HCT116 (cell line): ENCODE results near the gene IL10RB. TPM values are rescaled to one million over a fixed set of nuclear protein-coding genes. Genes with fewer than 3 reads are reported as not detected.

ENCODE experiments used
- ATAC-seq: fragments of 200-7000 bp; cut with Tn5 transposase; 2 replicates; pipeline ENCODE4 v1.9.1; 2020; ENCODE audit warnings: mild to moderate bottlenecking, moderate library complexity
- BruUV-seq: library from RNA; stranded (reverse); fragments of 400-500 nt; replicated peaks from 2 replicates; lab custom pipeline; 2021; lab: Mats Ljungman, UMichigan
- CTCF ChIA-PET: fragments of 300-600 bp; sonication (Branson Sonifier 250); formaldehyde crosslinking; loops from one replicate; lab custom pipeline; 2021; ENCODE audit warnings: antibody characterized with exemption; lab: Charles Lee
- POLR2A ChIA-PET: fragments of 300-600, 350-600 bp; sonication (Branson Sonifier 250); formaldehyde crosslinking; loops from one replicate; lab custom pipeline; 2021; ENCODE audit warnings: antibody characterized with exemption; lab: Charles Lee
- RAD21 ChIA-PET, 2 experiments: fragments of 300-600 bp; sonication (Branson Sonifier 250); formaldehyde crosslinking; loops; one replicate each; lab custom pipeline; 2023; ENCODE audit warnings: low total read pairs in 2 of 2; ENCODE audit not compliant: uncharacterized antibody in 2 of 2, unreplicated experiment in 2 of 2, low non-redundant PET in 1 of 2; lab: Charles Lee
- DNase-seq: peaks from one replicate; pipeline ENCODE4 v3.0.0-alpha.2; 2010; ENCODE audit warnings: low read depth, low spot score
- H2AFZ ChIP-seq: fragments of 200-600 bp; shearing (Covaris generic), sonication (generic); 2 replicates; pipeline ENCODE4 v1.6.1; 2017; ENCODE audit warnings: low read depth, mixed run types, mixed read lengths, antibody characterized with exemption, low read length; ENCODE audit not compliant: poor library complexity, severe bottlenecking
- H3K27ac ChIP-seq: 2 replicates; pipeline ENCODE4 v1.5.1; 2012; ENCODE audit warnings: low read depth, low read length
- H3K27me3 ChIP-seq: fragments of 200-600 bp; sonication (generic); 2 replicates; pipeline ENCODE4 v1.6.1; 2016; ENCODE audit warnings: mixed run types, low read length, mixed read lengths; ENCODE audit not compliant: insufficient read depth
- H3K36me3 ChIP-seq, 2 experiments: fragments of 200-500 bp in 1 of 2; fragments of 200-600 bp in 1 of 2; sonication (Bioruptor generic) in 1 of 2; sonication (generic) in 1 of 2; 2 replicates each; pipeline versions ENCODE4 v1.5.1 to v1.6.1; 2014 to 2016; ENCODE audit warnings: low read length in 2 of 2, inconsistent platforms in 1 of 2, mixed read lengths in 1 of 2, mixed run types in 1 of 2; ENCODE audit not compliant: insufficient read depth in 2 of 2, control insufficient read depth in 1 of 2
- H3K4me1 ChIP-seq, 2 experiments: fragments of 200-600 bp in 1 of 2; sonication (generic) in 1 of 2; 2 replicates each; pipeline versions ENCODE4 v1.5.1 to v1.6.1; 2012 to 2017; ENCODE audit warnings: low read length in 2 of 2, inconsistent platforms in 1 of 2, mild to moderate bottlenecking in 1 of 2, mixed read lengths in 1 of 2, mixed run types in 1 of 2, moderate library complexity in 1 of 2; ENCODE audit not compliant: insufficient read depth in 2 of 2, control insufficient read depth in 1 of 2
- H3K4me2 ChIP-seq: fragments of 200-600 bp; sonication (generic); 2 replicates; pipeline ENCODE4 v1.6.1; 2017; ENCODE audit warnings: mixed run types, low read length, mixed read lengths
- H3K4me3 ChIP-seq, 2 experiments: fragments of 200-600 bp in 1 of 2; sonication (generic) in 1 of 2; replicated peaks in 1 of 2; 2 replicates each; pipeline ENCODE4 v1.5.1; 2011 to 2016; ENCODE audit warnings: low read length in 2 of 2, control low read depth in 1 of 2, low read depth in 1 of 2, mild to moderate bottlenecking in 1 of 2, mixed read lengths in 1 of 2, mixed run types in 1 of 2
- H3K79me2 ChIP-seq: fragments of 200-600 bp; sonication (generic); 2 replicates; pipeline ENCODE4 v1.6.1; 2017; ENCODE audit warnings: mild to moderate bottlenecking, mixed run types, low read length, moderate library complexity, mixed read lengths; ENCODE audit not compliant: insufficient read depth
- H3K9ac ChIP-seq: fragments of 200-600 bp; sonication (generic); 2 replicates; pipeline ENCODE4 v1.6.1; 2016; ENCODE audit warnings: low read length, mixed read lengths
- H3K9me2 ChIP-seq: fragments of 200-600 bp; sonication (generic), shearing (Covaris generic); 2 replicates; pipeline ENCODE4 v1.6.1; 2017; ENCODE audit warnings: mixed run types, mild to moderate bottlenecking, moderate library complexity; ENCODE audit not compliant: insufficient read depth
- H3K9me3 ChIP-seq, 2 experiments: fragments of 200-500 bp in 1 of 2; fragments of 200-600 bp in 1 of 2; sonication (Bioruptor generic) in 1 of 2; sonication (generic) in 1 of 2; 2 replicates each; pipeline ENCODE4 v1.6.1; 2014 to 2017; ENCODE audit warnings: low read length in 2 of 2, mixed read lengths in 2 of 2, inconsistent platforms in 1 of 2, low read depth in 1 of 2, mild to moderate bottlenecking in 1 of 2, mixed run types in 1 of 2, moderate library complexity in 1 of 2; ENCODE audit not compliant: control insufficient read depth in 1 of 2, insufficient read depth in 1 of 2
- H4K20me1 ChIP-seq: fragments of 200-600 bp; sonication (generic), shearing (Covaris generic); 2 replicates; pipeline ENCODE4 v1.6.1; 2017; ENCODE audit warnings: mixed run types, mild to moderate bottlenecking, moderate library complexity; ENCODE audit not compliant: insufficient read depth
- ATF3 ChIP-seq: IDR thresholded peaks from 2 replicates; pipeline ENCODE4 v1.6.1; 2012
- CEBPB ChIP-seq: IDR thresholded peaks from 2 replicates; pipeline ENCODE4 v1.6.1; 2012; ENCODE audit warnings: low read depth
- CTCF ChIP-seq, 3 experiments: fragments of 200-600 bp in 1 of 3; sonication (generic) in 1 of 3; IDR thresholded peaks in 2 of 3; conservative IDR thresholded peaks in 1 of 3; 2 replicates each; pipeline ENCODE4 v1.5.1; 2012 to 2017; ENCODE audit warnings: low read depth in 2 of 3, low read length in 2 of 3, antibody characterized with exemption in 1 of 3, borderline replicate concordance in 1 of 3, control low read depth in 1 of 3, mild to moderate bottlenecking in 1 of 3, mixed read lengths in 1 of 3, mixed run types in 1 of 3, moderate library complexity in 1 of 3; ENCODE audit not compliant: insufficient read depth in 1 of 3
- EGR1 ChIP-seq: IDR thresholded peaks from 2 replicates; pipeline ENCODE4 v1.6.1; 2012; ENCODE audit warnings: low read depth
- ELF1 ChIP-seq: IDR thresholded peaks from 2 replicates; pipeline ENCODE4 v1.6.1; 2012; ENCODE audit warnings: low read depth, borderline replicate concordance
- EZH2 ChIP-seq: fragments of 200-600 bp; sonication (generic); IDR thresholded peaks from 2 replicates; pipeline ENCODE4 v1.6.1; 2017; ENCODE audit warnings: antibody characterized with exemption, mixed run types
- EZH2phosphoT487 ChIP-seq: fragments of 200-600 bp; IDR thresholded peaks from 2 replicates; pipeline ENCODE4 v1.6.1; 2018; ENCODE audit warnings: antibody characterized with exemption, borderline replicate concordance
- FOSL1 ChIP-seq: IDR thresholded peaks from 2 replicates; pipeline ENCODE4 v1.6.1; 2012; ENCODE audit warnings: low read depth
- JUND ChIP-seq: IDR thresholded peaks from 2 replicates; pipeline ENCODE4 v1.6.1; 2012
- MAX ChIP-seq: IDR thresholded peaks from 2 replicates; pipeline ENCODE4 v1.6.1; 2012
- POLR2A ChIP-seq: IDR thresholded peaks from 2 replicates; pipeline ENCODE4 v1.7.0; 2011; ENCODE audit warnings: borderline replicate concordance; ENCODE audit not compliant: insufficient read depth, insufficient read length; ENCODE audit errors: extremely low read depth
- POLR2AphosphoS5 ChIP-seq: IDR thresholded peaks from 2 replicates; pipeline ENCODE4 v1.6.1; 2011; ENCODE audit warnings: mild to moderate bottlenecking, low read depth, low read length, moderate library complexity
- RAD21 ChIP-seq: IDR thresholded peaks from 2 replicates; pipeline ENCODE4 v1.6.1; 2012; ENCODE audit warnings: low read depth, mild to moderate bottlenecking
- REST ChIP-seq: IDR thresholded peaks from 2 replicates; pipeline ENCODE4 v1.6.1; 2012; ENCODE audit warnings: low read depth
- SIN3A ChIP-seq: IDR thresholded peaks from 2 replicates; pipeline ENCODE4 v1.6.1; 2012; ENCODE audit warnings: low read depth
- SP1 ChIP-seq: IDR thresholded peaks from 2 replicates; pipeline ENCODE4 v1.6.1; 2012; ENCODE audit warnings: low read depth
- TCF7L2 ChIP-seq: IDR thresholded peaks from 2 replicates; pipeline ENCODE4 v1.7.0; 2011; ENCODE audit warnings: borderline replicate concordance, inconsistent platforms; ENCODE audit not compliant: insufficient read depth, insufficient read length; ENCODE audit errors: extremely low read depth
- YY1 ChIP-seq: IDR thresholded peaks from 2 replicates; pipeline ENCODE4 v1.6.1; 2011; ENCODE audit warnings: low read length, low read depth, moderate library complexity, mild to moderate bottlenecking; ENCODE audit not compliant: insufficient replicate concordance; ENCODE audit errors: extremely low read depth
- ZBTB33 ChIP-seq: IDR thresholded peaks from 2 replicates; pipeline ENCODE4 v1.6.1; 2011; ENCODE audit warnings: mild to moderate bottlenecking, low read length, moderate library complexity; ENCODE audit not compliant: insufficient replicate concordance; ENCODE audit errors: extremely low read depth
- ZFX ChIP-seq: fragments of 450-650 bp; IDR thresholded peaks from 2 replicates; pipeline ENCODE4 v1.6.1; 2017
- intact Hi-C: fragments of 100-400 bp; cut with micrococcal nuclease; formaldehyde crosslinking; loops from 2 replicates; pipeline ENCODE4 v1.10.0; 2022
- total RNA-seq: library from RNA; stranded (reverse); gene quantifications from one replicate; pipeline ENCODE4 v1.2.1, GENCODE V29; 2021; ENCODE audit not compliant: unreplicated experiment

IL10RB gene
- total RNA-seq, 1 experiment from 2014 or later, result 13.7 TPM

GRCh38 chr21:33231526-33231925 lies 34.6 kb upstream of the IL10RB start:
- no peak overlapping the region for H3K27ac ChIP-seq
- ChIA-PET POLR2A (no interaction called here), CTCF (interaction anchor here (0.9 kb wide), 1 partner anchor 130 kb away, joined by 3 read pairs; no protein-coding TSS in a partner anchor)
- H3K27me3 ChIP-seq, result no peaks in the 10 kb centered on the region
- peaks cover 9 to 17% of the 10 kb centered on the region in 2 experiments; a peak in 3 of 4 replicates for H3K4me1 ChIP-seq
- H3K4me3 ChIP-seq, result no peak overlapping the region
- DNase-seq, result no peak
- intact Hi-C loops, result no loop called here
- no TSS peak for BruUV-seq
- peaks cover 15% of the 10 kb centered on the region for H3K79me2 ChIP-seq
- H3K9me3 ChIP-seq, result no peaks in the 10 kb centered on the region
- no peaks in the 10 kb centered on the region for H4K20me1 ChIP-seq
- no peaks in the 10 kb centered on the region for H3K9me2 ChIP-seq
- no peak overlapping the region for H2AFZ ChIP-seq
- no peaks in the 10 kb centered on the region for H3K36me3 ChIP-seq
- H3K9ac ChIP-seq, result peak overlapping the region; percentile 75; the same call in 1 of the 2 replicates
- TF ChIP-seq POLR2AphosphoS5 (no peak), MAX (no peak), EGR1 (no peak), CEBPB (no peak), FOSL1 (no peak), SIN3A (no peak), TCF7L2 (no peak), ELF1 (no peak), RAD21 (no peak), ZFX (no peak), YY1 (no peak), EZH2phosphoT487 (no peak), ATF3 (no peak), REST (no peak), POLR2A (no peak), ZBTB33 (no peak), JUND (no peak), CTCF (IDR thresholded peaks at IDR 0.05 in 2 of 3, conservative IDR thresholded peaks at IDR 0.05 in 1 of 3; ENCODE audit: borderline replicate concordance in 1 of 3, insufficient read depth in 1 of 3, low read depth in 2 of 3, low read length in 2 of 3) (no peak), SP1 (no peak), EZH2 (no peak)
- TF ChIP-seq, all 23 proteins: peak for 0
- no peak for ATAC-seq
- RAD21 ChIA-PET, result no interaction called here
- peak overlapping the region; percentile 83; the same call in 1 of the 2 replicates for H3K4me2 ChIP-seq
